Smooth muscle cell (in vitro differentiated cells): ENCODE data around the gene TPPP3. TPM values are rescaled to one million over a fixed set of nuclear protein-coding genes. Genes with fewer than 3 reads are reported as not detected.

Experiments used
- DNase-seq: peaks from one replicate; lab custom pipeline; 2025; ENCODE audit not compliant: unreplicated experiment; lab: John Stamatoyannopoulos, UW
- H2AFZ ChIP-seq: fragments of 200-600 bp; sonication (generic); 2 replicates; pipeline ENCODE4 v1.6.0; 2016; ENCODE audit warnings: antibody characterized with exemption, low read depth, mild to moderate bottlenecking
- H3F3A ChIP-seq: fragments of 200-600 bp; sonication (generic); 2 replicates; pipeline ENCODE4 v1.6.0; 2017; ENCODE audit warnings: antibody characterized with exemption, low read depth
- H3K27ac ChIP-seq: fragments of 200-600 bp; sonication (generic); 2 replicates; pipeline ENCODE4 v1.5.1; 2016; ENCODE audit warnings: low read depth, mild to moderate bottlenecking
- H3K27me3 ChIP-seq: fragments of 200-600 bp; sonication (generic); 2 replicates; pipeline ENCODE4 v1.6.1; 2016; ENCODE audit warnings: low read depth, mild to moderate bottlenecking
- H3K36me3 ChIP-seq: fragments of 200-600 bp; sonication (generic); 2 replicates; pipeline ENCODE4 v1.5.1; 2016; ENCODE audit warnings: low read depth
- H3K4me1 ChIP-seq: fragments of 200-600 bp; sonication (generic); 2 replicates; pipeline ENCODE4 v1.5.1; 2016; ENCODE audit warnings: low read depth
- H3K4me2 ChIP-seq: fragments of 200-600 bp; sonication (generic); 2 replicates; pipeline ENCODE4 v1.6.0; 2016; ENCODE audit warnings: mild to moderate bottlenecking
- H3K4me3 ChIP-seq: fragments of 200-600 bp; sonication (generic); 2 replicates; pipeline ENCODE4 v1.5.1; 2016; ENCODE audit warnings: mild to moderate bottlenecking
- H3K79me2 ChIP-seq: fragments of 200-600 bp; sonication (generic); 2 replicates; pipeline ENCODE4 v1.6.0; 2016; ENCODE audit warnings: low read depth, mild to moderate bottlenecking
- H3K9ac ChIP-seq: fragments of 200-600 bp; sonication (generic); 2 replicates; pipeline ENCODE4 v1.6.0; 2016; ENCODE audit warnings: low read depth
- H3K9me3 ChIP-seq: fragments of 200-600 bp; sonication (generic); replicated peaks from 2 replicates; pipeline ENCODE4 v1.5.1; 2016; ENCODE audit warnings: low read depth
- H4K20me1 ChIP-seq: fragments of 200-600 bp; sonication (generic); 2 replicates; pipeline ENCODE4 v1.6.0; 2016; ENCODE audit warnings: low read depth
- WGBS: methylation state at CpG from one replicate; pipeline ENCODE4 v1.1.7; 2016; ENCODE audit warnings: low lambda C conversion rate; 5-methylcytosine and 5-hydroxymethylcytosine counted together
- polyA plus RNA-seq: library from polyadenylated mRNA; unstranded; fragments of >200 nt; fragmentation: Nextera tagmentation; extraction: Ambion mirVana; gene quantifications from 2 replicates; pipeline ENCODE4 v1.2.1, GENCODE V29; 2016
- total RNA-seq: library from RNA; depleted of rRNA; stranded (reverse); fragments of >200 nt; gene quantifications from 2 replicates; pipeline ENCODE4 v1.2.3, GENCODE V29; 2014
- TF ChIP-seq, protein P1 (sequence below): fragments of 200-600 bp; sonication (generic); IDR thresholded peaks from 2 replicates; pipeline ENCODE4 v1.5.1; 2017; ENCODE audit warnings: borderline replicate concordance, mild to moderate bottlenecking, antibody characterized with exemption; ENCODE audit not compliant: insufficient read depth, poor library complexity, severe bottlenecking

Gene TPPP3
- total and polyA plus RNA-seq, 2 experiments from 2014 or later: 1.3 to 1.9 TPM

DNA sequence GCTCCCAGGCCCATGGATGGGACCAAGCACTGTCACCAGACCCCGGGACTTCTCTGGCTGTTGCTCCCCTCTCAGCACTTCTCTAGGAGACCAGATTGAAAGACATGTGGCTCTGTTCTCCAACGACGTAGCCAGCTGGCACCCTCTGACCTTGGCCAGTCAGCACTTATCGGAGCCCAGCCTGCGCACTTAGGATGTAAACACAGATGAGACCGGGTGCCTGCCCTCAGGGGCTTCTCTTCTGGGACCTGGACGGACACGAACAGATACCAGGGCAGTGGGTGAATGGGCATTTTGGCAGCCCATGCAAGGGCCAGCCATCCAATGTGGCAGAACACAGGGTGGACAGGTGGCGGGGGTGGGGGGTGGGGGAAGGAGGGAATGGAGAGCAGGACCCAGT, 16.3 kb upstream of the TPPP3 start:
- H3K27ac ChIP-seq: no peak overlapping the region

DNA sequence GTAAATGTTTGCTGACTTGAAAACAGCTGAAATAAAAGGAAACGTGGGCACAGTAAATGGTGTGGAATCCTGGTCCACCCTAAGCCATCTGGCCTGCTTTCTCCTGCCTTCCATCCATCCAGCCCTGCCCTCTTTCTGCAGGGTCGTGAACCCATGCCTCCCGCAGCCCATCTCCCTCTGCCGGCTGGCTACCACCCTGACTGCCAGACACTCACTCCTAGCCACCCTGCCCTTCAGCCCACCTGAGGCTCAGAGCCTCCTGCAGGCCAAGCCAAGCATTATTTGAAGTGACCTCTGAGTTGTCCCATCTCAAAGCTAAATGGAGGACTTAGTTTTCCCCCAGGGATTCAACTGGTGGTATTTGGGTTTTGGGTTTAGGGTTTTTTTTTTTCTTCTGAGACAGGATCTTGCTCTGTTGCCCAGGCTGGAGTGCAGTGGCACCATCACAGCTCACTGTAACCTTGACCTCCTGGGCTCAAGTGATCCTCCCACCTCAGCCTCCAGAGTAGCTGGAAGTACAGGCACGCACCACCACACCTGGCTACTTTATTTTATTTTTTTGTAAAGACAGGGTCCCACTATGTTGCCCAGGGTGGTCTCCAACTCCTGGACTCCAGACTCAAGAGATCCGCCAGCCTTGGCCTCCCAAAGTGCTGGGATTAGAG, 14.6 kb upstream of the TPPP3 start:
- WGBS: 87% methylated on average over 6 of the region's 6 CpGs
- DNase-seq: no peak
- TF ChIP-seq, protein P1, sequence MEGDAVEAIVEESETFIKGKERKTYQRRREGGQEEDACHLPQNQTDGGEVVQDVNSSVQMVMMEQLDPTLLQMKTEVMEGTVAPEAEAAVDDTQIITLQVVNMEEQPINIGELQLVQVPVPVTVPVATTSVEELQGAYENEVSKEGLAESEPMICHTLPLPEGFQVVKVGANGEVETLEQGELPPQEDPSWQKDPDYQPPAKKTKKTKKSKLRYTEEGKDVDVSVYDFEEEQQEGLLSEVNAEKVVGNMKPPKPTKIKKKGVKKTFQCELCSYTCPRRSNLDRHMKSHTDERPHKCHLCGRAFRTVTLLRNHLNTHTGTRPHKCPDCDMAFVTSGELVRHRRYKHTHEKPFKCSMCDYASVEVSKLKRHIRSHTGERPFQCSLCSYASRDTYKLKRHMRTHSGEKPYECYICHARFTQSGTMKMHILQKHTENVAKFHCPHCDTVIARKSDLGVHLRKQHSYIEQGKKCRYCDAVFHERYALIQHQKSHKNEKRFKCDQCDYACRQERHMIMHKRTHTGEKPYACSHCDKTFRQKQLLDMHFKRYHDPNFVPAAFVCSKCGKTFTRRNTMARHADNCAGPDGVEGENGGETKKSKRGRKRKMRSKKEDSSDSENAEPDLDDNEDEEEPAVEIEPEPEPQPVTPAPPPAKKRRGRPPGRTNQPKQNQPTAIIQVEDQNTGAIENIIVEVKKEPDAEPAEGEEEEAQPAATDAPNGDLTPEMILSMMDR: no peak
- Histone ChIP-seq H3K36me3 (no peaks in the 10 kb centered on the region), H3K9me3 (no peaks in the 10 kb centered on the region), H3K9ac (no peak overlapping the region), H3K79me2 (no peaks in the 10 kb centered on the region), H3K27ac (no peak overlapping the region), H3K27me3 (no peaks in the 10 kb centered on the region), H4K20me1 (peaks cover 17% of the 10 kb centered on the region), H3K4me2 (no peak overlapping the region), H3K4me1 (no peaks in the 10 kb centered on the region), H3F3A (no peaks in the 10 kb centered on the region), H2AFZ (no peak overlapping the region), H3K4me3 (no peak overlapping the region)

More for the DNA sequence above, 16.3 kb upstream of the TPPP3 start:
- no peak overlapping the region for H3K4me3 ChIP-seq
- no peaks in the 10 kb centered on the region for H3K9me3 ChIP-seq
- no peaks in the 10 kb centered on the region for H3K4me1 ChIP-seq
- H3K4me2 ChIP-seq: no peak overlapping the region
- H3K36me3 ChIP-seq: no peaks in the 10 kb centered on the region
- TF ChIP-seq, protein P1: no peak
- WGBS: 93% methylated on average over 9 of the region's 9 CpGs
- H3K9ac ChIP-seq: no peak overlapping the region
- H3K27me3 ChIP-seq: no peaks in the 10 kb centered on the region
- peaks cover 4% of the 10 kb centered on the region for H3F3A ChIP-seq
- H2AFZ ChIP-seq: no peak overlapping the region
- no peak for DNase-seq
- H4K20me1 ChIP-seq: peaks cover 17% of the 10 kb centered on the region
- H3K79me2 ChIP-seq: no peaks in the 10 kb centered on the region

DNA sequence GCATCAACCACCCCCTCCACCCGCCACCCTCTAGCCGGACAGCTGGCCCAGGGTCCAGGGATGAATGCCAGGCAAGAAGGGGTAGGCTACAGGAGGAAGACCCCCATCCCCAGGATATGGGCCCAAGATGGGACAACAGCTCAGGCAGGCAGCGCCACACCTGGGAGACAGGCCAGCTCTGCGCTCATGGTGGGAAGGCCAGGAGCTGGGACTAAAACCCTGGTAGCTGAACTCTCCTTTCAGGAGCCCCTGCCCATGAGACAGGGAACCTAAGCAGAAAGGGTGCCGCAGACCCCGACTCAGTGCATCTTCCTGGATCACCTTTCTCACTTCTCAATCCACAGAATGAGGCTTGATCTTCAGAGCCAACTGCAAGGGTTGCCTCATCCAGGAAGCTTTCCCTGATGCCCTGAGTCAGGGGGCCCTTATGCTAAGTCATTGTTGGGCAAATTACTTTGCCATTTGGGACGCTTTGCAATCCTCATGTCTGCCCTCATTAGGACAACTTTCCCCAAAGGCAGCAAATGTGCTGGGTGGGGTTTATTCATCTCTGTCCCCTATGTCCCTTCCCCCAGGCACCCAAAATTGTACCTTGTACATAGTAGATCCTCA, 14.0 kb upstream of the TPPP3 start:
- Histone ChIP-seq H3K36me3 (no peaks in the 10 kb centered on the region), H3K9ac (peak overlapping the region; percentile 10), H3K27me3 (no peaks in the 10 kb centered on the region), H3K9me3 (no peaks in the 10 kb centered on the region), H3K4me3 (no peak overlapping the region), H3K4me2 (no peak overlapping the region), H3F3A (no peaks in the 10 kb centered on the region), H3K27ac (peak overlapping the region; percentile 21), H2AFZ (no peak overlapping the region), H3K79me2 (no peaks in the 10 kb centered on the region), H4K20me1 (peaks cover 16% of the 10 kb centered on the region), H3K4me1 (no peaks in the 10 kb centered on the region)
- 93% methylated on average over 7 of the region's 7 CpGs for WGBS
- TF ChIP-seq, protein P1: no peak
- no peak for DNase-seq
